AG09319 (cell line): ENCODE data around the gene CACNA2D3.
A peak's percentile ranks its signal among the peaks of the same experiment; 100 is the strongest.

Experiments used
- DNase-seq: peaks from one replicate; pipeline ENCODE4 v3.0.0-alpha.2; 2010; ENCODE audit warnings: low read depth; ENCODE audit errors: extremely low read depth
- CTCF ChIP-seq: IDR thresholded peaks from 2 replicates; pipeline ENCODE4 v1.5.1; 2011; ENCODE audit warnings: low read depth, mild to moderate bottlenecking, inconsistent platforms, low read length, moderate library complexity

The CACNA2D3 gene

DNA sequence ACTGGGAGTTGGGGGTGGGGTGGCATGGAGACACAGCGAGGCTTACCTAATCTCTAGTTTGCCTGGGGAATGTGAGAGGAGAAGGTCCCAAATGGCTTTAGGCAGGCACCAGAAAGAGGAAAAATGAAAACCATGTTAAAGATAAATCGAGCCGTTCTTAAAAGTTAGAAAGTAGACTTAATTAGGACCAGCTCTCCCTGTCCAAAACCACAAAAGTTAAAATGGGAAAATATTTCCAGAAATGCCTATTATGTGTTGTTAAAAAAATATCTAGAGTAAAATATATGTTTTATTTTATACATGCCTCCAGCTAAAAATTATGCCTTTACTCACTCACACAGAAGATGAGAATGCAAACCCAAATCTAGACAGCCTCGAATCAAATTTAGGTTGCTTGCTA is 755.4 kb downstream of the CACNA2D3 start:
- TF ChIP-seq CTCF, result no peak
- DNase-seq, result no peak

DNA sequence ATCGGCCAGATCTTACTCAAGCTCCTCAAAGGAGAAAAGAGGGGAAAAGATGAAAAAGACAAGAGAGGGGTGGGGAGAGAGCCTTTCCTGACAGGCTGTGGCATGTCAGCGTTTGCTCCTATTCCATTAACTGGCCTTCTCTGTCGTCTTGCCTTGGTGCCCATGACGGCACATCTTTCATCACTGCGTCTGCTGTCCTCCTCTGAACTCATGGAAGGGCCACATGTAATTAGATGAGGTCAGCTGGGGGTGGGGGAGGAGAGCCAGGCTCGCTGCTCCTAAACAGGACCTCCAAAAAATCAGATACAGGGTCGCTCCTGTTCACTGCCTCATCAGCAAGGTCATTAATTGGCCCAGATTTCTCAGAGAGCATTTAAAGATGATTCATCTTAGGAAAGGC is 755.8 kb downstream of the CACNA2D3 start:
- TF ChIP-seq CTCF, result no peak
- no peak for DNase-seq

DNA sequence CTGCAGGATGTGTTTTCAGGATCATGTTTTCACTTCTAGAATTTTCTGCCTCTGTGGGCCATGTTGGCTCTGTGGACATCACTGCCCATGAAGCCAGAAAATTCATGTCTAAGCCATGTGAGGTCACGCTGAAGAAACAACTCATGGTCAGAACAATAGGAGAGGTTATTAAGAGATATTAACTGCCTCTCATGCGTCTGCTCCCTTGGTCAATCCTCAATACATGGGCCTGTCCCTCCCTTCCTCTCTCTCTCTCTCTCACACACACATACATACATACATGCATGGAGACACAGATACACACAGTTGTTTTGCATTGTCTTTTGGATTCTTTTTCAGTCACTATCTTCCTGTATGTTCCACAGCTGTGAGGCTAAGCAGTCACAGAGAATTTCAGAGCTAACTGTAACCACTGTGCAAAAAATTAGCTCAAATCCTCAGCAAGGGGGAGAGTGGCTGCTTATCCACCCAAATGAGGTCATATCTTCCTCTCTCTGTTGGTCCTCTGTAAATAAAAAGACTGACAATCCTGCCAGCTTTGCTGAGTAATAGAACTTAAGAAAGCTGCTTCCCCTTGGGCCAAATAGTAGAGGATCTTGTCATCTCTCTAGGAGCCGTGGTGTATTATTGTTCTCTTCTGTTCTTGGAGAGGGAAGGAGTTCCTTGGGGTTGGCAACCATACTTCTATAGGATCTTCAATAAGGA is 759.9 kb downstream of the CACNA2D3 start:
- peak; percentile 88 for DNase-seq
- TF ChIP-seq CTCF, result no peak

DNA sequence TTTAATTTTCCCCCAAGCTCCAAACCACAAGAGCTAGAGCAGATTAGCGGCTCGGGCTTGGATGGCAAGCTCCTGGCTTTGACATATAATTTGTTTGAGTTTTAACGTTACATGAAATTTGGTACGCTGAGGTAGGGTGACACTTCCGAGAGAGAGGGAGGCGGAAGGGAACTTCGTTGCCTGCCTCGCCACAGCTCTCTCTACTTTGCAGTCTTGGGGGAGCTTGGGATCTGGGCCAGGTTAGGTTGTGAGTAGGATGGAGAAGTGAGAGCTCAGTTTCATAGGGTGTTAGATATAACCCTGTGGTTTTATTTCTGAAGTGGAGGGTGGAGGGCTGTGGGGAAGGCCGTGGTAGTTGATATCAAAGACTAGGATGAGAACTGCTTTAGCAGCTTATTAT is 765.8 kb downstream of the CACNA2D3 start:
- no peak for DNase-seq
- TF ChIP-seq CTCF, result no peak

DNA sequence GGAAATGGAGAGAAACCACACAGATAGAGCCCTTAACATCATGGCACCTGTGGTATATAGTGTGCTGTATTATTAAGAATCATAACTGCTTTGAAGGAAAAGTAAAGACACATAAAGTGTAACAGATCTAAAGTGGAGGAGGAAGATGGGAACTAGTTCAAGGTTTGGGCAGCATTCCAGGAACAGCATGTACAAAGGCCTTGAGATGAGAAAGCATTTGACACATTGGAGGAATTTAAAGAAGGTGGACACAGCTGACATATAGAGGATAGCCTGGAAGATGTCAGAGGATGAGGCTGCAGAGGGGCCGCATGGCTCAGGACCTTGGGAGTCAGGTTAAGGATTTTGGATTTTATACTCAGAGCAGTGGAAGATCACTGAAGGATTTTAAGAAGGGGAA is 766.5 kb downstream of the CACNA2D3 start:
- no peak for DNase-seq
- no peak for TF ChIP-seq CTCF

DNA sequence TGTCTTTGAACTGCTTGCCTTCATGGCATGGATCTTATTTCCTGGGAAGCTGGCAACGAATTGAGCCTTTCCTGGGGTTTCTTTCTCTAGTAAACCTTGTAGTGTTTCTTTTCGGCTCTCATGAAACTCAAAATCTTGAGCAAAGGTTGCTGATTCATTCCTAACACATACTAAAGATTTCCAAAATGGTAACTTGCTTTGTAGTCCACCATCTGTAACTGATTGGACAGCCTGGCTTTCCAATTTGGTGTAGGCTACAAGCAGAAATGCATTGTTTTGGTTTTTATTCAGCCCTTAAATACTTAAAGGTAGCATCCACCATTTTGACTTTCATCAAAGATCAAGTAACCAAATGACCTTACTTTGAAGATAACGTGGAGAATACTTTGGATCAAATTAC is 767.4 kb downstream of the CACNA2D3 start:
- TF ChIP-seq CTCF, result no peak
- DNase-seq, result no peak

- TF ChIP-seq CTCF, result peak; percentile 65
- peak; percentile 92 for DNase-seq
These were observed 769.2 kb downstream of the CACNA2D3 start for GRCh38 chr3:54891540-54891897.
